Effector memory CD4-positive, alpha-beta T cell (primary cell): ENCODE results near the gene SLC6A13.

Experiments
- DNase-seq, 3 donors: peaks; one replicate each; pipeline ENCODE4 v3.0.0-alpha.2; 2020
- H3K27ac ChIP-seq: 2 replicates; pipeline ENCODE4 v1.7.0; 2013; ENCODE audit warnings: mild to moderate bottlenecking, low read length, moderate library complexity; ENCODE audit not compliant: insufficient read depth, poor library complexity, severe bottlenecking
- H3K27me3 ChIP-seq: replicated peaks from 2 replicates; pipeline ENCODE4 v1.7.0; 2013; ENCODE audit warnings: mild to moderate bottlenecking, low read length; ENCODE audit not compliant: insufficient read depth, control insufficient read depth, poor library complexity, severe bottlenecking
- H3K36me3 ChIP-seq: 2 replicates; pipeline ENCODE4 v1.7.0; 2013; ENCODE audit warnings: mild to moderate bottlenecking, low read length, moderate library complexity; ENCODE audit not compliant: control insufficient read depth, insufficient read depth
- H3K4me1 ChIP-seq: 2 replicates; pipeline ENCODE4 v1.7.0; 2013; ENCODE audit warnings: low read length, mild to moderate bottlenecking; ENCODE audit not compliant: control insufficient read depth, insufficient read depth, poor library complexity, severe bottlenecking
- H3K4me3 ChIP-seq: 2 replicates; pipeline ENCODE4 v1.7.0; 2013; ENCODE audit warnings: low read length, low read depth, mild to moderate bottlenecking; ENCODE audit not compliant: insufficient read depth, poor library complexity, severe bottlenecking
- H3K9me3 ChIP-seq: 2 replicates; pipeline ENCODE4 v1.7.0; 2013; ENCODE audit warnings: mild to moderate bottlenecking, low read length, moderate library complexity; ENCODE audit not compliant: control insufficient read depth

The SLC6A13 gene

GRCh38 chr12:267581-268482, 5.2 kb upstream of the SLC6A13 start:
- Histone ChIP-seq H3K27me3 (no peaks in the 10 kb centered on the region), H3K27ac (no peak overlapping the region), H3K9me3 (no peaks in the 10 kb centered on the region), H3K4me1 (no peaks in the 10 kb centered on the region), H3K36me3 (no peaks in the 10 kb centered on the region), H3K4me3 (no peak overlapping the region)
- no peak for DNase-seq

- Histone ChIP-seq H3K27ac (no peak overlapping the region), H3K4me3 (no peak overlapping the region), H3K36me3 (no peaks in the 10 kb centered on the region), H3K4me1 (no peaks in the 10 kb centered on the region), H3K27me3 (no peaks in the 10 kb centered on the region), H3K9me3 (no peaks in the 10 kb centered on the region)
- no peak for DNase-seq
These were observed 2.5 kb upstream of the SLC6A13 start for GRCh38 chr12:265096-265495.

DNA sequence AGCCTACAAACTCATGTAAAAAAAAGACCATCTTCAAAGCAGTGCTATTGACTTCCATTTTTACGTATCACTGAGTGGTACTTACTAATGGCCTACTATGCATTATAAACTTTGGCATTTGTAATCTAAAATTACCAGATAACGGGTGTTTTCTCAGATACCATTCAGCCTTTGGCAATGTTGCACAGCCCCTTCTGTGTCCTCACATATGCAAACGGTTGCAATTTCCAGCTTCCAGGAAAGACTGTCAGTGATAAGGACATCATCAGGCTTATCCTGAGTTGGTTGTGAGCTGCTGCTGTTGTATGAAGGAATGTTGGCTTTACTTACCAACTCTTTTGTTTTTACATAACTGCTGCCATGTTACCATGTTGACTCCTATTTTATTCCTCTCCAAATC, 1.6 kb upstream of the SLC6A13 start:
- Histone ChIP-seq H3K27me3 (no peaks in the 10 kb centered on the region), H3K27ac (no peak overlapping the region), H3K36me3 (no peaks in the 10 kb centered on the region), H3K4me1 (no peaks in the 10 kb centered on the region), H3K4me3 (no peak overlapping the region), H3K9me3 (no peaks in the 10 kb centered on the region)
- DNase-seq: no peak

GRCh38 chr12:263574-263973, 938 bp upstream of the SLC6A13 start:
- Histone ChIP-seq H3K9me3 (no peaks in the 10 kb centered on the region), H3K4me3 (no peak overlapping the region), H3K27ac (no peak overlapping the region), H3K4me1 (no peaks in the 10 kb centered on the region), H3K27me3 (no peaks in the 10 kb centered on the region), H3K36me3 (no peaks in the 10 kb centered on the region)
- no peak for DNase-seq

- no peaks in the 10 kb centered on the region for H3K36me3 ChIP-seq
- H3K27me3 ChIP-seq: no peaks in the 10 kb centered on the region
- H3K4me1 ChIP-seq: no peaks in the 10 kb centered on the region
- H3K9me3 ChIP-seq: no peaks in the 10 kb centered on the region
- H3K4me3 ChIP-seq: no peak overlapping the region
- H3K27ac ChIP-seq: no peak overlapping the region
- DNase-seq: no peak
These were observed 523 bp downstream of the SLC6A13 start for GRCh38 chr12:262113-262512.

DNA sequence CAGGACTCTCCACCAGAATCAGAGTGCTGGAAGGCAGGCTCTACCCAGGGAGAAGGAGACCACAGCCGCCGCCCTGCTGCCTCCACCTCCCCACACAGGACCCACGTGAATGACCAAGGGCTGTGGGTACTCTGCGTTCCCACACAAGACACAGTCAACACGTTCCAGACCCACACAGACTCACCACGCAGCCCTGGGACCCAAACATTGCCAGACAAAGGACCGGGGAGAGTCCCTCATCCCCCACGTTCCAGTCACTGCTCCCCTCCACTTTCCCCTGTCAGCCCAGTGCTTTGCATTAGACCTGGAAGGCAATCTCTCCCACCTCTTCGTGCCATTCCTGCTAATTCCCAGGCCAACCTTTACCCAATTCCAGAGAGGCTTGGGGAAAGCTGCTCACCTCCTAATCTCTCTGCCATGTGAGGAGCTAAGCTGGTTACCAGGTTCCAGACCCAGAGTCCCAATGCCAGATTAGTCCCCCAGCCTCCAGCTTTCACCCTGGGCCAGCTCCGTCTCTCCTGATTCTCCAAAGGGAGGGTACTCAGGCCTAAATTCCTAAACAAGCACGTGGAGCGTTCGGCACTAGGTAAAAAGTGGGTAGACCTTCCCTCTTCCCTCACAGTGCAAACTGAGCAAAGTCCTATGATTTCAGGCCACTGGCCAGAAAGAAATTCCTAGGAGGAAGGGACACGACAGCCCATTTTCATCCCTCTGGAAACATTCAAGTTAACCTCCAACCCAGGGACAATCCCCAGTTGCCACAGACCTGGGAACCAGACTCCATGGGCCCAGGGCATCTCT, 4.9 kb downstream of the SLC6A13 start:
- Histone ChIP-seq H3K36me3 (no peaks in the 10 kb centered on the region), H3K4me1 (no peaks in the 10 kb centered on the region), H3K9me3 (no peaks in the 10 kb centered on the region), H3K4me3 (no peak overlapping the region), H3K27me3 (peaks cover 5% of the 10 kb centered on the region), H3K27ac (no peak overlapping the region)
- DNase-seq: no peak

- Histone ChIP-seq H3K4me1 (no peaks in the 10 kb centered on the region), H3K27ac (no peak overlapping the region), H3K9me3 (no peaks in the 10 kb centered on the region), H3K36me3 (no peaks in the 10 kb centered on the region), H3K4me3 (no peak overlapping the region), H3K27me3 (peaks cover 5% of the 10 kb centered on the region)
- DNase-seq: no peak
These were observed 5.7 kb downstream of the SLC6A13 start for GRCh38 chr12:256958-257357.

- no peak for DNase-seq
- Histone ChIP-seq H3K9me3 (no peaks in the 10 kb centered on the region), H3K4me3 (no peak overlapping the region), H3K4me1 (no peaks in the 10 kb centered on the region), H3K36me3 (no peaks in the 10 kb centered on the region), H3K27ac (no peak overlapping the region), H3K27me3 (peaks cover 5% of the 10 kb centered on the region)
These were observed 6.4 kb downstream of the SLC6A13 start for GRCh38 chr12:256225-256624.

DNA sequence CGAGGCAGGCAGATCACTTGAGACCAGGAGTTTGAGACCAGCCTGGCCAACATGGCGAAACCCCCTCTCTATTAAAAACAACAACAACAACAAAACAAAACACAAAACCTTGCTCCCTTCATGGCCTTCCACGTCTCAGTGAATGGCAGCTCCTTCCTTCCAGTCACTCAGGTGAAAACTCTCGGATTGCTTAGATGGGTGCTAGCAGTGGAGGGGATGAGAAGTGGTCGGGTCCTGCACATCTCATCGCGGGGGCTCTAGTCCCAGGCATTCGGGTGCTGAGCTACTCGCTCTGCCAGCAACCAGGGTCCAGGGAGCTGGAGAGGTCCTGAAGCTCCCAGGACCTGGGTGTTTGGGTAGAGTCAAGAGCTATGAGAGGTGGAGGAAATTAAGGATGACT, 7.7 kb downstream of the SLC6A13 start:
- no peak for DNase-seq
- H3K4me3 ChIP-seq: no peak overlapping the region
- no peaks in the 10 kb centered on the region for H3K9me3 ChIP-seq
- peaks cover 5% of the 10 kb centered on the region for H3K27me3 ChIP-seq
- no peak overlapping the region for H3K27ac ChIP-seq
- no peaks in the 10 kb centered on the region for H3K4me1 ChIP-seq
- no peaks in the 10 kb centered on the region for H3K36me3 ChIP-seq

DNA sequence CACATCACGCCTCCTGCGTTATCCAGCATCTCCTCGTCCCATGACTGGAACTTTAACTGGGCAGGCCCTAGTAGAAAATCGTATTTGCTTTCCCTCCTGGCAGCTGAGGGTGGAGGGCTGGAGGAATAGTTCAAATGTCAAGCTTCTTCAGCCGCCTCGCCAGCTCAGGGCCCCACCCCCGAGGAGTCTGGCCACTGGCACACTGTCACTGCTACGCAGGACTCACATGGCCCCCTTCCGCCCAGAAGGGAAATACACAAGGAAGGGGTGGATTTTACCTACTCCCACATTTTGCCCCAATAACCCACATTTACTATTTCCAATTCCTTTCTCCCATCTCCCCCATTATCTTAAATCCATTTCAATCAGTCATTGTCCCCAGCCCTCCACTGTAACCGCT, 8.6 kb downstream of the SLC6A13 start:
- Histone ChIP-seq H3K9me3 (no peaks in the 10 kb centered on the region), H3K4me1 (no peaks in the 10 kb centered on the region), H3K27me3 (peaks cover 5% of the 10 kb centered on the region), H3K36me3 (no peaks in the 10 kb centered on the region), H3K27ac (no peak overlapping the region), H3K4me3 (no peak overlapping the region)
- no peak for DNase-seq
